RWPE1 (cell line): Measurements from ENCODE around the gene TMEM117.

Source experiments
- CTCF ChIA-PET: fragments of 350-600 bp; sonication (Branson Sonifier 250); formaldehyde crosslinking; extraction: SDS; loops from one replicate; lab custom pipeline; 2021; lab: Yijun Ruan, JAX
- POLR2A ChIA-PET: fragments of 400-600 bp; formaldehyde crosslinking; extraction: SDS; loops from one replicate; lab custom pipeline; 2020; ENCODE audit warnings: antibody characterized with exemption; ENCODE audit not compliant: low non-redundant PET; lab: Yijun Ruan, JAX
- DNase-seq: peaks from one replicate; pipeline ENCODE4 v3.0.0; 2012; ENCODE audit warnings: low spot score
- H3K27ac ChIP-seq: fragments of 450-650 bp; 2 replicates; pipeline ENCODE4 v1.5.1; 2017
- CTCF ChIP-seq: fragments of 450-650 bp; conservative IDR thresholded peaks from 2 replicates; pipeline ENCODE4 v1.5.1; 2017; ENCODE audit warnings: low read depth, mild to moderate bottlenecking

The TMEM117 gene

GRCh38 chr12:43835656-43836474 is at the start of gene TMEM117:
Gene TMEM117, plus strand, starts transcription at chr12:43836081.
- ChIA-PET CTCF (no interaction called here), POLR2A (interaction anchor here (1.4 kb wide), 1 partner anchor 30 kb away, joined by 4 read pairs; the partner anchor contains the start of gene TWF1)
- no peak for TF ChIP-seq CTCF
- DNase-seq, result peak; percentile 50
- H3K27ac ChIP-seq, result peak within 1 kb of the TSS; percentile 79

GRCh38 chr12:43786899-43787693 is 48.8 kb upstream of the TMEM117 start:
- ChIA-PET POLR2A (no interaction called here), CTCF (interaction anchor here (0.5 to 1.2 kb wide), 3 partner anchors 18 to 1447 kb away, joined by 3 to 4 read pairs (median 3); no protein-coding TSS in a partner anchor)
- DNase-seq, result no peak
- no peak for TF ChIP-seq CTCF
- no peak overlapping the region for H3K27ac ChIP-seq

GRCh38 chr12:43789941-43790340 is 45.9 kb upstream of the TMEM117 start:
- DNase-seq, result no peak
- H3K27ac ChIP-seq, result no peak overlapping the region
- CTCF ChIA-PET, result no interaction called here
- TF ChIP-seq CTCF, result no peak
- POLR2A ChIA-PET, result no interaction called here

- no peak overlapping the region for H3K27ac ChIP-seq
- no peak for DNase-seq
- ChIA-PET POLR2A (no interaction called here), CTCF (interaction anchor here (0.5 to 0.7 kb wide), 2 partner anchors 23 to 690 kb away, joined by 3 read pairs; no protein-coding TSS in a partner anchor)
- no peak for TF ChIP-seq CTCF
These were observed 40.1 kb upstream of the TMEM117 start for GRCh38 chr12:43795716-43796280.

GRCh38 chr12:43797561-43798217 is 38.2 kb upstream of the TMEM117 start:
- ChIA-PET POLR2A (no interaction called here), CTCF (no interaction called here)
- no peak overlapping the region for H3K27ac ChIP-seq
- DNase-seq, result no peak
- no peak for TF ChIP-seq CTCF
